CD14-positive monocyte (primary cell): ENCODE measurements around the gene HNRNPAB. TPM values are rescaled to one million over a fixed set of nuclear protein-coding genes. Genes with fewer than 3 reads are reported as not detected.

ENCODE experiments used
- DNase-seq, 3 donors: peaks; one replicate each; pipeline ENCODE4 v3.0.0-alpha.2; 2011 to 2022
- H2AFZ ChIP-seq: 2 replicates; pipeline ENCODE4 v1.6.0; 2012; ENCODE audit warnings: mild to moderate bottlenecking, low read depth, low read length, inconsistent platforms; ENCODE audit not compliant: insufficient read depth, poor library complexity, severe bottlenecking
- H3K27ac ChIP-seq, 2 donors: 1 replicate in 1 of 2; 2 replicates in 1 of 2; pipeline ENCODE4 v1.5.1; 2012 to 2013; ENCODE audit warnings: low read length in 2 of 2, control low read depth in 1 of 2, inconsistent platforms in 1 of 2, low read depth in 1 of 2, mild to moderate bottlenecking in 1 of 2
- H3K27me3 ChIP-seq, 2 donors: one replicate each; pipeline versions ENCODE4 v1.6.0 to v1.6.1; 2011 to 2013; ENCODE audit warnings: low read length in 2 of 2; ENCODE audit not compliant: control insufficient read depth in 2 of 2, insufficient read depth in 2 of 2
- H3K36me3 ChIP-seq, 2 donors: replicated peaks in 1 of 2; 1 replicate in 1 of 2; 2 replicates in 1 of 2; pipeline versions ENCODE4 v1.5.1 to v1.6.1; 2012 to 2013; ENCODE audit warnings: low read length in 2 of 2, control low read depth in 1 of 2, inconsistent platforms in 1 of 2, mild to moderate bottlenecking in 1 of 2; ENCODE audit not compliant: insufficient read depth in 2 of 2, control insufficient read depth in 1 of 2
- H3K4me1 ChIP-seq, 2 donors: 1 replicate in 1 of 2; 2 replicates in 1 of 2; pipeline versions ENCODE4 v1.5.1 to v1.6.1; 2012 to 2013; ENCODE audit warnings: low read length in 2 of 2, control low read depth in 1 of 2, inconsistent platforms in 1 of 2, mild to moderate bottlenecking in 1 of 2, moderate library complexity in 1 of 2; ENCODE audit not compliant: insufficient read depth in 2 of 2, control insufficient read depth in 1 of 2
- H3K4me2 ChIP-seq: replicated peaks from 2 replicates; pipeline ENCODE3; 2012; ENCODE audit warnings: low read length, moderate library complexity, mild to moderate bottlenecking; ENCODE audit not compliant: poor library complexity, severe bottlenecking; ENCODE audit errors: extremely low read depth
- H3K4me3 ChIP-seq, 3 experiments: fragments of 200-600 bp in 1 of 3; sonication (generic) in 1 of 3; replicated peaks in 1 of 3; 1 replicate in 2 of 3; 2 replicates in 1 of 3; pipeline ENCODE4 v1.5.1; 2011 to 2013; ENCODE audit warnings: low read length in 3 of 3, mild to moderate bottlenecking in 3 of 3, control low read depth in 2 of 3, low read depth in 2 of 3, inconsistent platforms in 1 of 3, moderate library complexity in 1 of 3
- H3K79me2 ChIP-seq: 2 replicates; pipeline ENCODE4 v1.6.0; 2012; ENCODE audit warnings: mild to moderate bottlenecking, control low read depth, inconsistent platforms, low read length, moderate library complexity; ENCODE audit not compliant: insufficient read depth
- H3K9ac ChIP-seq: 2 replicates; pipeline ENCODE4 v1.6.0; 2017; ENCODE audit warnings: low read length, mild to moderate bottlenecking; ENCODE audit not compliant: insufficient read depth, poor library complexity, severe bottlenecking
- H3K9me3 ChIP-seq, 2 donors: replicated peaks in 1 of 2; 1 replicate in 1 of 2; 2 replicates in 1 of 2; pipeline versions ENCODE4 v1.5.1 to v1.6.1; 2012 to 2013; ENCODE audit warnings: low read length in 2 of 2, control low read depth in 1 of 2; ENCODE audit not compliant: control insufficient read depth in 1 of 2, insufficient read depth in 1 of 2
- H4K20me1 ChIP-seq: 2 replicates; pipeline ENCODE4 v1.6.0; 2012; ENCODE audit warnings: mild to moderate bottlenecking, low read length, control low read depth, moderate library complexity; ENCODE audit not compliant: insufficient read depth
- H3K27ac Mint-ChIP-seq, 7 donors: one replicate each; pipeline ENCODE4 v1.8.0; 2020; ENCODE audit warnings: mild to moderate bottlenecking in 7 of 7, mixed read lengths in 7 of 7, moderate library complexity in 6 of 7, inconsistent platforms in 2 of 7
- H3K27me3 Mint-ChIP-seq, 3 donors: one replicate each; pipeline ENCODE4 v1.8.0; 2021 to 2022; ENCODE audit warnings: low read depth in 3 of 3, mild to moderate bottlenecking in 3 of 3, mixed read lengths in 3 of 3, moderate library complexity in 3 of 3, inconsistent platforms in 1 of 3
- H3K36me3 Mint-ChIP-seq, 2 donors: one replicate each; pipeline ENCODE4 v1.8.0; 2020; ENCODE audit warnings: mixed read lengths in 2 of 2, inconsistent platforms in 1 of 2, mild to moderate bottlenecking in 1 of 2
- H3K4me1 Mint-ChIP-seq: one replicate; pipeline ENCODE4 v1.8.0; 2020; ENCODE audit warnings: mild to moderate bottlenecking, mixed read lengths
- H3K4me3 Mint-ChIP-seq, 2 donors: one replicate each; pipeline ENCODE4 v1.8.0; 2020; ENCODE audit warnings: mild to moderate bottlenecking in 2 of 2, mixed read lengths in 2 of 2, moderate library complexity in 1 of 2
- H3K9me3 Mint-ChIP-seq, 7 donors: one replicate each; pipeline ENCODE4 v1.8.0; 2020 to 2022; ENCODE audit warnings: mixed read lengths in 7 of 7, mild to moderate bottlenecking in 6 of 7, moderate library complexity in 6 of 7, inconsistent platforms in 2 of 7
- CTCF ChIP-seq: fragments of 200-600 bp; IDR thresholded peaks from one replicate; pipeline ENCODE4 v1.8.0; 2022; ENCODE audit warnings: antibody characterized with exemption, mild to moderate bottlenecking
- WGBS: methylation state at CpG from one replicate; pipeline ENCODE4 v1.1.5; 2013; ENCODE audit warnings: missing lambda C conversion rate; ENCODE audit not compliant: insufficient coverage; 5-methylcytosine and 5-hydroxymethylcytosine counted together
- intact Hi-C, 2 donors: fragments of 100-400 bp; cut with micrococcal nuclease; formaldehyde crosslinking; loops; one replicate each; pipeline versions ENCODE4 v1.15.0 to v1.15.1; 2023
- polyA plus RNA-seq, 3 donors: library from polyadenylated mRNA; depleted of rRNA in 1 of 3; unstranded in 2 of 3; stranded (reverse) in 1 of 3; fragments of 300-500 nt in 2 of 3; fragments of >200 nt in 1 of 3; fragmentation: Illumina TruSeq in 2 of 3; gene quantifications; 1 replicate in 2 of 3; 2 replicates in 1 of 3; pipeline ENCODE4 v1.2.3, GENCODE V29; 2012 to 2021

The HNRNPAB gene
- polyA plus RNA-seq, 3 donors, result 44.8 to 59.4 (median 54.2) TPM

GRCh38 chr5:178247481-178248456 lies 43.4 kb downstream of the HNRNPAB start:
- Histone ChIP-seq H3K4me1 (peaks cover 11 to 34% of the 10 kb centered on the region in 2 donors), H3K9ac (no peak overlapping the region), H3K27me3 (no peaks in the 10 kb centered on the region), H2AFZ (no peak overlapping the region), H3K27ac (no peak overlapping the region), H4K20me1 (no peaks in the 10 kb centered on the region), H3K79me2 (no peaks in the 10 kb centered on the region), H3K4me3 (no peak overlapping the region), H3K9me3 (no peaks in the 10 kb centered on the region), H3K4me2 (no peak overlapping the region), H3K36me3 (no peaks in the 10 kb centered on the region)
- no peak overlapping the region for H3K27ac Mint-ChIP-seq
- peaks cover 3% of the 10 kb centered on the region for H3K4me1 Mint-ChIP-seq
- no peaks in the 10 kb centered on the region for H3K36me3 Mint-ChIP-seq
- no peak overlapping the region for H3K4me3 Mint-ChIP-seq
- H3K27me3 Mint-ChIP-seq, result peaks cover 1 to 4% (median 2%) of the 10 kb centered on the region in 3 donors
- TF ChIP-seq CTCF, result no peak
- H3K9me3 Mint-ChIP-seq, result no peaks in the 10 kb centered on the region
- intact Hi-C loops, result no loop called here
- WGBS, result 87% methylated on average over 16 of the region's 24 CpGs
- DNase-seq, result no peak

GRCh38 chr5:178248750-178249149 lies 44.4 kb downstream of the HNRNPAB start:
- Mint-ChIP-seq H3K27ac (no peak overlapping the region), H3K4me3 (no peak overlapping the region), H3K36me3 (no peaks in the 10 kb centered on the region), H3K9me3 (no peaks in the 10 kb centered on the region), H3K27me3 (peaks cover 0 to 4% (median 1%) of the 10 kb centered on the region in 3 donors), H3K4me1 (peaks cover 3% of the 10 kb centered on the region)
- Histone ChIP-seq H3K36me3 (no peaks in the 10 kb centered on the region), H3K27ac (no peak overlapping the region), H3K9me3 (no peaks in the 10 kb centered on the region), H3K4me3 (no peak overlapping the region), H3K9ac (peak overlapping the region; percentile 19), H3K27me3 (no peaks in the 10 kb centered on the region), H2AFZ (peak overlapping the region; percentile 63), H3K4me1 (peaks cover 9 to 30% of the 10 kb centered on the region in 2 donors), H3K4me2 (no peak overlapping the region), H3K79me2 (no peaks in the 10 kb centered on the region), H4K20me1 (no peaks in the 10 kb centered on the region)
- no peak for DNase-seq
- WGBS, result 69% methylated on average over 17 of the region's 18 CpGs
- intact Hi-C loops, result no loop called here
- TF ChIP-seq CTCF, result no peak
